Measurements from ENCODE around the gene GID4.

Gene GID4

GRCh38 chr17:18040261-18040858 is 1.2 kb downstream of the GID4 start:
- in situ Hi-C loops (cut with MboI; ENCODE audit: low sequenced_read_pairs), result loop anchor here (25.0 kb wide), 1 partner anchor 678 kb away; no protein-coding TSS in a partner anchor

GRCh38 chr17:18041776-18042175 is 2.6 kb downstream of the GID4 start:
- in situ Hi-C loops (cut with MboI; ENCODE audit: low sequenced_read_pairs), result loop anchor here (25.0 kb wide), 1 partner anchor 679 kb away; no protein-coding TSS in a partner anchor

- in situ Hi-C loops (cut with MboI; ENCODE audit: low sequenced_read_pairs), result loop anchor here (25.0 kb wide), 1 partner anchor 681 kb away; no protein-coding TSS in a partner anchor
Measured at GRCh38 chr17:18042983-18043382, 3.8 kb downstream of the GID4 start.

- in situ Hi-C loops (cut with MboI; ENCODE audit: low sequenced_read_pairs), result loop anchor here (25.0 kb wide), 1 partner anchor 681 kb away; no protein-coding TSS in a partner anchor
Measured at GRCh38 chr17:18043491-18043890, 4.3 kb downstream of the GID4 start.

GRCh38 chr17:18044609-18045008 is 5.4 kb downstream of the GID4 start:
- in situ Hi-C loops (cut with MboI; ENCODE audit: low sequenced_read_pairs), result loop anchor here (25.0 kb wide), 1 partner anchor 682 kb away; no protein-coding TSS in a partner anchor

- in situ Hi-C loops (cut with MboI; ENCODE audit: low sequenced_read_pairs), result loop anchor here (25.0 kb wide), 1 partner anchor 684 kb away; no protein-coding TSS in a partner anchor
Measured at GRCh38 chr17:18045691-18046350, 6.6 kb downstream of the GID4 start.

DNA sequence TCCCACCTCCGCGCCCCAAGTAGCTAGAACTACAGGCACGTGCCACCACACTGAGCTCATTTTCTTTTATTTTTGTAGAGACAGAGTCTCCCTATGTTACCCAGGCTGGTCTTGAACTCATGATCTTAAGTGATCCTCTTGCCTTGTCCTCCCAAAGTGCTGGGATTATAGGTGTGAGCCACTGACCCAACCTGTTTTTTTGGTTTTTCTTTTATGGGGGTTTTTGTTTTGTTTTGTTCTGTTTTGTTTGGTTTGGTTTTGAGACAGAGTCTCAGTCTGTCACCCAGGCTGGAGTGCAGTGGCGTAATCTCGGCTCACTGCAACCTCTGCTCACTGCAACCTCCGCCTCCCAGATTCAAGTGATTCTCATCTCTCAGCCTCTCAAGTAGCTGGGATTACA is 16.4 kb downstream of the GID4 start:
- in situ Hi-C loops (cut with MboI; ENCODE audit: low sequenced_read_pairs), result no loop called here

GRCh38 chr17:18056214-18056613 is 17.0 kb downstream of the GID4 start:
- in situ Hi-C loops (cut with MboI; ENCODE audit: low sequenced_read_pairs), result no loop called here

GRCh38 chr17:18059283-18059682 is 20.1 kb downstream of the GID4 start:
- in situ Hi-C loops (cut with MboI; ENCODE audit: low sequenced_read_pairs), result no loop called here

DNA sequence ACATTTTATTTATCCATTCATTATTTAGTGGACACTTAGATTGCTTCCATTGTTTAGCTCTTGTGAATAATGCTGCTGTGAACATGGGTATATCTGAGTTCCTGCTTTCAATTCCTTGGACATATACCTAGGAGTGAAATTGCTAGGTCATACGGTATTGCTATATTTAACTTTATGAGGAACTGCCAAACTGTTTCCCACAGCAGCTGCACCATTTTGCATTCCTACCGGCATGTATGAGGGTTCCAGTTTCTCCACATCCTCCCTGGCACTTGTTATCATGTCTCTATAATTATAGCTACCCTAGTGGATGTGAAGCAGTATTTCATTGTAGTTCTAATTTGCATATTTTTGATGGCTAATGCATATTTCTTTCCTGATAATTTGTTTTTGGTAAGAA is 24.8 kb downstream of the GID4 start:
- in situ Hi-C loops (cut with MboI; ENCODE audit: low sequenced_read_pairs), result no loop called here

- in situ Hi-C loops (cut with MboI; ENCODE audit: low sequenced_read_pairs), result no loop called here
Measured at GRCh38 chr17:18065546-18065945, 26.3 kb downstream of the GID4 start.

DNA sequence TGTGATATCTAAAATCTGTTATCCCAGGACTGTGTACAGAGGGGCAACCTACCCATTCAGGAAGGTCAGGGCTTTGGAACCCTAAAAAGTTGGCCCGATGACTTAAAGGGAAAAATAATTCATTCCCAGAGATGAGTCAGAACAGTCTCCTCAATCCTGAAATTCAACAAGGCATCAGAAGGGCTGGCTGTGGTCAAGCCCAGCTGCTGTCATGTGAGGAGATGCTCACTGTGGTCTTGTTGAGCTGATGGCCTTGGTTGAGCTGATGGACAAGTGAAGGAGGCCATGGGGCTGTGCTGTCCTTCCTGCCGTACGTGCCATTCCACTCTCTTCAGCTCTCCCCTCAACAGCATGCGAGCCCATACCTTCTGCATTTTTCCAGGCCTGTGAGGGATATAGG is 27.7 kb downstream of the GID4 start:
- in situ Hi-C loops (cut with MboI; ENCODE audit: low sequenced_read_pairs), result no loop called here

- in situ Hi-C loops (cut with MboI; ENCODE audit: low sequenced_read_pairs), result no loop called here
Measured at GRCh38 chr17:18069101-18069500, 29.9 kb downstream of the GID4 start.

GRCh38 chr17:18070861-18071340 is 31.7 kb downstream of the GID4 start:
- in situ Hi-C loops (cut with MboI; ENCODE audit: low sequenced_read_pairs), result no loop called here

DNA sequence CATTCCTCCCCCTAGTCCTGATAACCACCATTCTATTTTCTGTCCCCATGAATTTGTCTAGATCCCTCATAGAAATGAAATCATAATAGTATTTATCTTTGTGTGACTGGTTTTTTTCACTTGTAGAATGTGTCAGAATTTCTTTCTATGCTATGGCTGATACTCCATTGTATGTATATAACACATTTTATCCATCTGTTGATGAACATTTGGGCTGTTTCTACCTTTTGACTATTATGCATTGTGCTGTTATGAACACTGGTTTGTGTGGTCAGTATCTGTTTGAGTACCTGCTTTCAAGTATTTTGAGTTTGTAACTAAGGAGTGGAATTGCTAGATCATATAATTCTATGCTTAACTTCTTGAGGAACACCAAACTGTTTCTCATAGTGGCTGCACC is 32.5 kb downstream of the GID4 start:
- in situ Hi-C loops (cut with MboI; ENCODE audit: low sequenced_read_pairs), result no loop called here

- in situ Hi-C loops (cut with MboI; ENCODE audit: low sequenced_read_pairs), result no loop called here
Measured at GRCh38 chr17:18074566-18075272, 35.5 kb downstream of the GID4 start.

GRCh38 chr17:18076936-18077335 is 37.7 kb downstream of the GID4 start:
- in situ Hi-C loops (cut with MboI; ENCODE audit: low sequenced_read_pairs), result no loop called here

- in situ Hi-C loops (cut with MboI; ENCODE audit: low sequenced_read_pairs), result no loop called here
Measured at GRCh38 chr17:18079543-18079942, 40.3 kb downstream of the GID4 start.

- in situ Hi-C loops (cut with MboI; ENCODE audit: low sequenced_read_pairs), result no loop called here
Measured at GRCh38 chr17:18084256-18084655, 45.0 kb downstream of the GID4 start.

DNA sequence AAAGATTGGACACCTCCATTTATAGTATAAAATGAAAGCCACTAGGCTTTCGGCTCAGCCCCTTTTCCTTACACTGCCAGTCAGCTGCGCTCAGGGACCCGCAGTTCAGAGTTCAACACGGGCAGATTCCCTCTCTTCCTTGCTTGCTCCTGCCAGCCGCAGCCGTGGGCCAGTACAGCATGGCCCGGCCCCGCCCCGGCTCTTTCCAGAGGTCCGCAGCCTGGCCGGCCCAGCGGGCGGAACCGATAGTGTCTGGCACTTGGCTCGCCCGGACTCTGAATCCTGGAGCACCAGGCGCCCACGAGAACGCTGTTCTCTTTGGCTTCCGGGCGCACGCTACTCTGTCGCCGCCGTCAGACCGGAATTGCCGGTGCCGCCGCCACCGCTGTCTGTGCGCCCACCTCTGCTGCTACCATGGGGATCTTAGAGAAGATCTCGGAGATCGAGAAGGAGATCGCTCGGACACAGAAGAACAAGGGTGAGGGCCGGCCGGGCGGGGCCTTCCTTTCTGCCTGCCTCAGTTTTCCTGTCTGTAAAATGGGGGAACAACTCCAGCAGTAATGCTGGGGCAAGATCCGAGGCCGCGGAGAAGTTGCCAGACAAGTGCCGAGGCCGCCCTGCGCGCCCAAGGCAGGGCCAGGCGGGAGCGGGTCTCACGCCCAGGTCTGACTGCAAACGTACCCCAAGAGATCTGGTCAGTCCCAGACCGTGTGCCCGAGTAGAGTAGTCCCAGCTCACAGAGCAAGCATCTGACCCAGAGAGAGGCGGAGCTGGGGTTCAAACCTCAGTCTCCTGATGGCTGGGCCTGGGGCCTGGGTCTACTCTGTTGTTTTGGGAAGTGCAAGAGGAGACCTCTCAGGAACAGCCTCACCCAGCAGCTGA is 48.6 kb downstream of the GID4 start, which contains the start of gene DRG2:
Gene DRG2, plus strand, starts transcription at position 339 of the 882 bp plus-strand sequence. Its CDS starts 76 bp downstream, at position 415.
- in situ Hi-C loops (cut with MboI; ENCODE audit: low sequenced_read_pairs), result no loop called here

Measured in HL-60/S4 treated with retinoic acid at 250 ng/mL for 4 days and 3 days (cell line).